GM23338 (cell line): ENCODE data around the gene CDYL2.

Experiments
- CREB1 ChIP-seq: fragments of 250-450 bp; sonication (Bioruptor Pico); IDR thresholded peaks from 2 replicates; pipeline ENCODE4 v1.5.0; 2020; ENCODE audit warnings: low read depth, mild to moderate bottlenecking, moderate library complexity
- EZH2 ChIP-seq: fragments of 200-600 bp; sonication (generic); IDR thresholded peaks from one replicate; pipeline ENCODE4 v1.8.0; 2017; ENCODE audit warnings: antibody characterized with exemption, mild to moderate bottlenecking, low read depth; ENCODE audit not compliant: unreplicated experiment
- EZH2phosphoT487 ChIP-seq: fragments of 200-600 bp; sonication (generic); IDR thresholded peaks from one replicate; pipeline ENCODE4 v1.8.1; 2018; ENCODE audit warnings: antibody characterized with exemption; ENCODE audit not compliant: unreplicated experiment
- JUNB ChIP-seq: IDR thresholded peaks from one replicate; pipeline ENCODE4 v1.6.1; 2016; ENCODE audit warnings: antibody characterized with exemption; ENCODE audit not compliant: unreplicated experiment
- POLR2AphosphoS5 ChIP-seq: IDR thresholded peaks from 2 replicates; pipeline ENCODE4 v1.6.1; 2016; ENCODE audit warnings: antibody characterized with exemption, low read depth
- STAT1 ChIP-seq: IDR thresholded peaks from one replicate; pipeline ENCODE4 v1.6.1; 2016; ENCODE audit warnings: antibody characterized with exemption; ENCODE audit not compliant: unreplicated experiment
- ZNF114 ChIP-seq: fragments of 250-450 bp; sonication (Bioruptor Pico); IDR thresholded peaks from 2 replicates; pipeline ENCODE4 v1.5.0; 2020; ENCODE audit warnings: mild to moderate bottlenecking, moderate library complexity
- ZNF331 ChIP-seq: fragments of 250-450 bp; sonication (Bioruptor Pico); IDR thresholded peaks from 2 replicates; pipeline ENCODE4 v1.5.0; 2020; ENCODE audit warnings: low read depth, mild to moderate bottlenecking, moderate library complexity
- TF ChIP-seq, protein P1 (sequence below), 2 experiments: fragments of 200-600 bp in 1 of 2; sonication (generic) in 1 of 2; conservative IDR thresholded peaks; 2 replicates each; pipeline versions ENCODE4 v1.5.1 to v1.6.1; 2016 to 2017; ENCODE audit warnings: antibody characterized with exemption in 2 of 2, low read depth in 2 of 2, mild to moderate bottlenecking in 2 of 2, moderate library complexity in 1 of 2
- TF ChIP-seq, protein P2 (sequence below): fragments of 250-450 bp; sonication (Bioruptor Pico); IDR thresholded peaks from 2 replicates; pipeline ENCODE4 v1.5.0; 2020; ENCODE audit warnings: mild to moderate bottlenecking, moderate library complexity
- TF ChIP-seq, protein P3 (sequence below): IDR thresholded peaks from 2 replicates; pipeline ENCODE4 v1.6.1; 2016; ENCODE audit warnings: antibody characterized with exemption
- TF ChIP-seq, protein P4 (sequence below): IDR thresholded peaks from one replicate; pipeline ENCODE4 v1.6.1; 2018; ENCODE audit warnings: antibody characterized with exemption; ENCODE audit not compliant: unreplicated experiment

DNA sequence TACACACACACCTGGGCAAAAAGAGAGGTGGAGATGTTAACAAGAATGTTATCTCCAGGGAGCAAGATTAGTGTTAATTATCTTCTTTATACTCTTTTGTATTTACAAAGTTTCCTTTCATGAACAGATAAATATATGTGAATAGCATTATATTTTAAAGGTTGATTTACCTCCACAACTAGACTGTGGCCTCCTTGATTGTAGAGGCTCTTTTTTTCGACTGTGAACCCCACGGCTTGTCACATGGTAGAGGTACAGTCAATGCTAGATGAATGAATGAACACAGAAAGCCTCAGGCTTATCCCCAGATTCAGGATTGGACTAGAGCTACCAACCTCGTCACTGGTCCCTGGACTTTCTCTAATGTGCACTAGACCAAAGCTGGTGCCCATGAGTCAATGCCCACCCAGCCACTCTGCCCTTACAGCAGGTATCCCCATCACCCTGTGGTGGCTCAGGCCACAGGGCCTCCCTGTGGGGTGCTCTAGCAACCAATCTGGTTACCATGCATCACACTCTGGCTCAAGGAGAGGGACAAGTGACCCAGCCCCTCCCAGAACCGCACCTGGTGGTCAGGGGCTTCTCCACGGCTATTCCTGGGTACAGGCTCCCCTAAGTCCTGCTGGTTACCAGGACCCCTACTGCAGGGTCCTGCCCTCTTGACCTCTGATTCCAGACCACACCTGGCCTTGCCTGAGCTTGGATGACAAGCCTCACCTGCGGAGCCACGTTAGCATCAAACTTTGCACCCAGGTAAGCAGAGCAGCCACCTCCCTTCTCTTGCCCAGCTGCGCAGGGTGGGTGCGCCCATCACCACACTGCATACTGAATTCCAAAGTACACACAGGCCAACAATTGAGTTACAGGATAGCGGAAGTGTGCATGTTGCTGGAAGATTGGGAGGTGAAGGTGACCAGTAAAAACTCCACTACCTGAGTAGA lies 101.0 kb downstream of the CDYL2 start:
- TF ChIP-seq, protein P1, sequence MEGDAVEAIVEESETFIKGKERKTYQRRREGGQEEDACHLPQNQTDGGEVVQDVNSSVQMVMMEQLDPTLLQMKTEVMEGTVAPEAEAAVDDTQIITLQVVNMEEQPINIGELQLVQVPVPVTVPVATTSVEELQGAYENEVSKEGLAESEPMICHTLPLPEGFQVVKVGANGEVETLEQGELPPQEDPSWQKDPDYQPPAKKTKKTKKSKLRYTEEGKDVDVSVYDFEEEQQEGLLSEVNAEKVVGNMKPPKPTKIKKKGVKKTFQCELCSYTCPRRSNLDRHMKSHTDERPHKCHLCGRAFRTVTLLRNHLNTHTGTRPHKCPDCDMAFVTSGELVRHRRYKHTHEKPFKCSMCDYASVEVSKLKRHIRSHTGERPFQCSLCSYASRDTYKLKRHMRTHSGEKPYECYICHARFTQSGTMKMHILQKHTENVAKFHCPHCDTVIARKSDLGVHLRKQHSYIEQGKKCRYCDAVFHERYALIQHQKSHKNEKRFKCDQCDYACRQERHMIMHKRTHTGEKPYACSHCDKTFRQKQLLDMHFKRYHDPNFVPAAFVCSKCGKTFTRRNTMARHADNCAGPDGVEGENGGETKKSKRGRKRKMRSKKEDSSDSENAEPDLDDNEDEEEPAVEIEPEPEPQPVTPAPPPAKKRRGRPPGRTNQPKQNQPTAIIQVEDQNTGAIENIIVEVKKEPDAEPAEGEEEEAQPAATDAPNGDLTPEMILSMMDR (conservative IDR thresholded peaks at IDR 0.05; ENCODE audit: low read depth in 2 of 2) = no peak
- TF ChIP-seq POLR2AphosphoS5 = no peak
- no peak for TF ChIP-seq EZH2
- TF ChIP-seq, protein P2, sequence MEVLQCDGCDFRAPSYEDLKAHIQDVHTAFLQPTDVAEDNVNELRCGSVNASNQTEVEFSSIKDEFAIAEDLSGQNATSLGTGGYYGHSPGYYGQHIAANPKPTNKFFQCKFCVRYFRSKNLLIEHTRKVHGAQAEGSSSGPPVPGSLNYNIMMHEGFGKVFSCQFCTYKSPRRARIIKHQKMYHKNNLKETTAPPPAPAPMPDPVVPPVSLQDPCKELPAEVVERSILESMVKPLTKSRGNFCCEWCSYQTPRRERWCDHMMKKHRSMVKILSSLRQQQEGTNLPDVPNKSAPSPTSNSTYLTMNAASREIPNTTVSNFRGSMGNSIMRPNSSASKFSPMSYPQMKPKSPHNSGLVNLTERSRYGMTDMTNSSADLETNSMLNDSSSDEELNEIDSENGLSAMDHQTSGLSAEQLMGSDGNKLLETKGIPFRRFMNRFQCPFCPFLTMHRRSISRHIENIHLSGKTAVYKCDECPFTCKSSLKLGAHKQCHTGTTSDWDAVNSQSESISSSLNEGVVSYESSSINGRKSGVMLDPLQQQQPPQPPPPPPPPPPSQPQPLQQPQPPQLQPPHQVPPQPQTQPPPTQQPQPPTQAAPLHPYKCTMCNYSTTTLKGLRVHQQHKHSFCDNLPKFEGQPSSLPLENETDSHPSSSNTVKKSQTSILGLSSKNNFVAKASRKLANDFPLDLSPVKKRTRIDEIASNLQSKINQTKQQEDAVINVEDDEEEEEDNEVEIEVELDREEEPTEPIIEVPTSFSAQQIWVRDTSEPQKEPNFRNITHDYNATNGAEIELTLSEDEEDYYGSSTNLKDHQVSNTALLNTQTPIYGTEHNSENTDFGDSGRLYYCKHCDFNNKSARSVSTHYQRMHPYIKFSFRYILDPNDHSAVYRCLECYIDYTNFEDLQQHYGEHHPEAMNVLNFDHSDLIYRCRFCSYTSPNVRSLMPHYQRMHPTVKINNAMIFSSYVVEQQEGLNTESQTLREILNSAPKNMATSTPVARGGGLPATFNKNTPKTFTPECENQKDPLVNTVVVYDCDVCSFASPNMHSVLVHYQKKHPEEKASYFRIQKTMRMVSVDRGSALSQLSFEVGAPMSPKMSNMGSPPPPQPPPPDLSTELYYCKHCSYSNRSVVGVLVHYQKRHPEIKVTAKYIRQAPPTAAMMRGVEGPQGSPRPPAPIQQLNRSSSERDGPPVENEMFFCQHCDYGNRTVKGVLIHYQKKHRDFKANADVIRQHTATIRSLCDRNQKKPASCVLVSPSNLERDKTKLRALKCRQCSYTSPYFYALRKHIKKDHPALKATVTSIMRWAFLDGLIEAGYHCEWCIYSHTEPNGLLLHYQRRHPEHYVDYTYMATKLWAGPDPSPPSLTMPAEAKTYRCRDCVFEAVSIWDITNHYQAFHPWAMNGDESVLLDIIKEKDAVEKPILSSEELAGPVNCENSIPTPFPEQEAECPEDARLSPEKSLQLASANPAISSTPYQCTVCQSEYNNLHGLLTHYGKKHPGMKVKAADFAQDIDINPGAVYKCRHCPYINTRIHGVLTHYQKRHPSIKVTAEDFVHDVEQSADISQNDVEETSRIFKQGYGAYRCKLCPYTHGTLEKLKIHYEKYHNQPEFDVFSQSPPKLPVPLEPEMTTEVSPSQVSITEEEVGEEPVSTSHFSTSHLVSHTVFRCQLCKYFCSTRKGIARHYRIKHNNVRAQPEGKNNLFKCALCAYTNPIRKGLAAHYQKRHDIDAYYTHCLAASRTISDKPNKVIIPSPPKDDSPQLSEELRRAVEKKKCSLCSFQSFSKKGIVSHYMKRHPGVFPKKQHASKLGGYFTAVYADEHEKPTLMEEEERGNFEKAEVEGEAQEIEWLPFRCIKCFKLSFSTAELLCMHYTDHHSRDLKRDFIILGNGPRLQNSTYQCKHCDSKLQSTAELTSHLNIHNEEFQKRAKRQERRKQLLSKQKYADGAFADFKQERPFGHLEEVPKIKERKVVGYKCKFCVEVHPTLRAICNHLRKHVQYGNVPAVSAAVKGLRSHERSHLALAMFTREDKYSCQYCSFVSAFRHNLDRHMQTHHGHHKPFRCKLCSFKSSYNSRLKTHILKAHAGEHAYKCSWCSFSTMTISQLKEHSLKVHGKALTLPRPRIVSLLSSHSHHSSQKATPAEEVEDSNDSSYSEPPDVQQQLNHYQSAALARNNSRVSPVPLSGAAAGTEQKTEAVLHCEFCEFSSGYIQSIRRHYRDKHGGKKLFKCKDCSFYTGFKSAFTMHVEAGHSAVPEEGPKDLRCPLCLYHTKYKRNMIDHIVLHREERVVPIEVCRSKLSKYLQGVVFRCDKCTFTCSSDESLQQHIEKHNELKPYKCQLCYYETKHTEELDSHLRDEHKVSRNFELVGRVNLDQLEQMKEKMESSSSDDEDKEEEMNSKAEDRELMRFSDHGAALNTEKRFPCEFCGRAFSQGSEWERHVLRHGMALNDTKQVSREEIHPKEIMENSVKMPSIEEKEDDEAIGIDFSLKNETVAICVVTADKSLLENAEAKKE (CRISPR knock-in tag) = no peak
- TF ChIP-seq, protein P3, sequence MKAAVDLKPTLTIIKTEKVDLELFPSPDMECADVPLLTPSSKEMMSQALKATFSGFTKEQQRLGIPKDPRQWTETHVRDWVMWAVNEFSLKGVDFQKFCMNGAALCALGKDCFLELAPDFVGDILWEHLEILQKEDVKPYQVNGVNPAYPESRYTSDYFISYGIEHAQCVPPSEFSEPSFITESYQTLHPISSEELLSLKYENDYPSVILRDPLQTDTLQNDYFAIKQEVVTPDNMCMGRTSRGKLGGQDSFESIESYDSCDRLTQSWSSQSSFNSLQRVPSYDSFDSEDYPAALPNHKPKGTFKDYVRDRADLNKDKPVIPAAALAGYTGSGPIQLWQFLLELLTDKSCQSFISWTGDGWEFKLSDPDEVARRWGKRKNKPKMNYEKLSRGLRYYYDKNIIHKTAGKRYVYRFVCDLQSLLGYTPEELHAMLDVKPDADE = no peak
- TF ChIP-seq CREB1 (CRISPR knock-in tag) = no peak
- TF ChIP-seq, protein P4, sequence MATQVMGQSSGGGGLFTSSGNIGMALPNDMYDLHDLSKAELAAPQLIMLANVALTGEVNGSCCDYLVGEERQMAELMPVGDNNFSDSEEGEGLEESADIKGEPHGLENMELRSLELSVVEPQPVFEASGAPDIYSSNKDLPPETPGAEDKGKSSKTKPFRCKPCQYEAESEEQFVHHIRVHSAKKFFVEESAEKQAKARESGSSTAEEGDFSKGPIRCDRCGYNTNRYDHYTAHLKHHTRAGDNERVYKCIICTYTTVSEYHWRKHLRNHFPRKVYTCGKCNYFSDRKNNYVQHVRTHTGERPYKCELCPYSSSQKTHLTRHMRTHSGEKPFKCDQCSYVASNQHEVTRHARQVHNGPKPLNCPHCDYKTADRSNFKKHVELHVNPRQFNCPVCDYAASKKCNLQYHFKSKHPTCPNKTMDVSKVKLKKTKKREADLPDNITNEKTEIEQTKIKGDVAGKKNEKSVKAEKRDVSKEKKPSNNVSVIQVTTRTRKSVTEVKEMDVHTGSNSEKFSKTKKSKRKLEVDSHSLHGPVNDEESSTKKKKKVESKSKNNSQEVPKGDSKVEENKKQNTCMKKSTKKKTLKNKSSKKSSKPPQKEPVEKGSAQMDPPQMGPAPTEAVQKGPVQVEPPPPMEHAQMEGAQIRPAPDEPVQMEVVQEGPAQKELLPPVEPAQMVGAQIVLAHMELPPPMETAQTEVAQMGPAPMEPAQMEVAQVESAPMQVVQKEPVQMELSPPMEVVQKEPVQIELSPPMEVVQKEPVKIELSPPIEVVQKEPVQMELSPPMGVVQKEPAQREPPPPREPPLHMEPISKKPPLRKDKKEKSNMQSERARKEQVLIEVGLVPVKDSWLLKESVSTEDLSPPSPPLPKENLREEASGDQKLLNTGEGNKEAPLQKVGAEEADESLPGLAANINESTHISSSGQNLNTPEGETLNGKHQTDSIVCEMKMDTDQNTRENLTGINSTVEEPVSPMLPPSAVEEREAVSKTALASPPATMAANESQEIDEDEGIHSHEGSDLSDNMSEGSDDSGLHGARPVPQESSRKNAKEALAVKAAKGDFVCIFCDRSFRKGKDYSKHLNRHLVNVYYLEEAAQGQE = no peak
- no peak for TF ChIP-seq JUNB
- TF ChIP-seq ZNF114 (CRISPR knock-in tag) = no peak
- no peak for TF ChIP-seq EZH2phosphoT487
- no peak for TF ChIP-seq ZNF331 (CRISPR knock-in tag)
- no peak for TF ChIP-seq STAT1
